ENCODE results near the gene OR52E4.

OR52E4 gene

GRCh38 chr11:5865826-5866225, 14.6 kb upstream of the OR52E4 start:
- TF ChIP-seq USF1 (IDR thresholded peaks at IDR 0.05) (no peak), CEBPB (IDR thresholded peaks at IDR 0.05) (no peak), YY1 (IDR thresholded peaks at IDR 0.05; ENCODE audit: low read depth) (no peak), RAD21 (IDR thresholded peaks at IDR 0.05; ENCODE audit: low read depth) (no peak), TCF12 (IDR thresholded peaks at IDR 0.05; ENCODE audit: low read depth) (no peak), CREB1 (IDR thresholded peaks at IDR 0.05; ENCODE audit: low read depth) (no peak), TEAD4 (IDR thresholded peaks at IDR 0.05) (no peak), MAX (IDR thresholded peaks at IDR 0.05) (no peak), EGR1 (IDR thresholded peaks at IDR 0.05) (no peak), ZBTB7A (IDR thresholded peaks at IDR 0.05; ENCODE audit: low read depth) (no peak)

GRCh38 chr11:5878564-5878963, 1.9 kb upstream of the OR52E4 start:
- TF ChIP-seq USF1 (IDR thresholded peaks at IDR 0.05), result no peak
- TF ChIP-seq RAD21 (IDR thresholded peaks at IDR 0.05; ENCODE audit: low read depth), result no peak
- no peak for TF ChIP-seq MAX (IDR thresholded peaks at IDR 0.05)
- TF ChIP-seq TCF12 (IDR thresholded peaks at IDR 0.05; ENCODE audit: low read depth), result no peak
- no peak for TF ChIP-seq CREB1 (IDR thresholded peaks at IDR 0.05; ENCODE audit: low read depth)
- TF ChIP-seq EGR1 (IDR thresholded peaks at IDR 0.05), result no peak
- TF ChIP-seq EP300 (IDR thresholded peaks at IDR 0.05; ENCODE audit: borderline replicate concordance), result no peak
- TF ChIP-seq TAF1 (IDR thresholded peaks at IDR 0.05; ENCODE audit: low read depth), result no peak
- no peak for TF ChIP-seq ZBTB7A (IDR thresholded peaks at IDR 0.05; ENCODE audit: low read depth)
- TF ChIP-seq NFIC (IDR thresholded peaks at IDR 0.05), result no peak
- TF ChIP-seq CEBPB (IDR thresholded peaks at IDR 0.05), result no peak
- TF ChIP-seq YY1 (IDR thresholded peaks at IDR 0.05; ENCODE audit: low read depth), result no peak
- TF ChIP-seq TEAD4 (IDR thresholded peaks at IDR 0.05), result no peak
- TF ChIP-seq, protein P1, sequence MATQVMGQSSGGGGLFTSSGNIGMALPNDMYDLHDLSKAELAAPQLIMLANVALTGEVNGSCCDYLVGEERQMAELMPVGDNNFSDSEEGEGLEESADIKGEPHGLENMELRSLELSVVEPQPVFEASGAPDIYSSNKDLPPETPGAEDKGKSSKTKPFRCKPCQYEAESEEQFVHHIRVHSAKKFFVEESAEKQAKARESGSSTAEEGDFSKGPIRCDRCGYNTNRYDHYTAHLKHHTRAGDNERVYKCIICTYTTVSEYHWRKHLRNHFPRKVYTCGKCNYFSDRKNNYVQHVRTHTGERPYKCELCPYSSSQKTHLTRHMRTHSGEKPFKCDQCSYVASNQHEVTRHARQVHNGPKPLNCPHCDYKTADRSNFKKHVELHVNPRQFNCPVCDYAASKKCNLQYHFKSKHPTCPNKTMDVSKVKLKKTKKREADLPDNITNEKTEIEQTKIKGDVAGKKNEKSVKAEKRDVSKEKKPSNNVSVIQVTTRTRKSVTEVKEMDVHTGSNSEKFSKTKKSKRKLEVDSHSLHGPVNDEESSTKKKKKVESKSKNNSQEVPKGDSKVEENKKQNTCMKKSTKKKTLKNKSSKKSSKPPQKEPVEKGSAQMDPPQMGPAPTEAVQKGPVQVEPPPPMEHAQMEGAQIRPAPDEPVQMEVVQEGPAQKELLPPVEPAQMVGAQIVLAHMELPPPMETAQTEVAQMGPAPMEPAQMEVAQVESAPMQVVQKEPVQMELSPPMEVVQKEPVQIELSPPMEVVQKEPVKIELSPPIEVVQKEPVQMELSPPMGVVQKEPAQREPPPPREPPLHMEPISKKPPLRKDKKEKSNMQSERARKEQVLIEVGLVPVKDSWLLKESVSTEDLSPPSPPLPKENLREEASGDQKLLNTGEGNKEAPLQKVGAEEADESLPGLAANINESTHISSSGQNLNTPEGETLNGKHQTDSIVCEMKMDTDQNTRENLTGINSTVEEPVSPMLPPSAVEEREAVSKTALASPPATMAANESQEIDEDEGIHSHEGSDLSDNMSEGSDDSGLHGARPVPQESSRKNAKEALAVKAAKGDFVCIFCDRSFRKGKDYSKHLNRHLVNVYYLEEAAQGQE (IDR thresholded peaks at IDR 0.05; ENCODE audit: low read depth), result no peak
- TF ChIP-seq FOXM1 (IDR thresholded peaks at IDR 0.05; ENCODE audit: borderline replicate concordance, low read depth), result no peak

GRCh38 chr11:5881756-5882155, 1.3 kb downstream of the OR52E4 start:
- TF ChIP-seq EP300 (IDR thresholded peaks at IDR 0.05; ENCODE audit: borderline replicate concordance), result no peak
- no peak for TF ChIP-seq USF1 (IDR thresholded peaks at IDR 0.05)
- no peak for TF ChIP-seq CEBPB (IDR thresholded peaks at IDR 0.05)
- TF ChIP-seq, protein P1 (IDR thresholded peaks at IDR 0.05; ENCODE audit: low read depth), result no peak
- TF ChIP-seq YY1 (IDR thresholded peaks at IDR 0.05; ENCODE audit: low read depth), result no peak
- no peak for TF ChIP-seq CREB1 (IDR thresholded peaks at IDR 0.05; ENCODE audit: low read depth)
- TF ChIP-seq TAF1 (IDR thresholded peaks at IDR 0.05; ENCODE audit: low read depth), result no peak
- TF ChIP-seq MAX (IDR thresholded peaks at IDR 0.05), result no peak
- TF ChIP-seq FOXM1 (IDR thresholded peaks at IDR 0.05; ENCODE audit: borderline replicate concordance, low read depth), result no peak
- no peak for TF ChIP-seq TEAD4 (IDR thresholded peaks at IDR 0.05)
- no peak for TF ChIP-seq NFIC (IDR thresholded peaks at IDR 0.05)

DNA sequence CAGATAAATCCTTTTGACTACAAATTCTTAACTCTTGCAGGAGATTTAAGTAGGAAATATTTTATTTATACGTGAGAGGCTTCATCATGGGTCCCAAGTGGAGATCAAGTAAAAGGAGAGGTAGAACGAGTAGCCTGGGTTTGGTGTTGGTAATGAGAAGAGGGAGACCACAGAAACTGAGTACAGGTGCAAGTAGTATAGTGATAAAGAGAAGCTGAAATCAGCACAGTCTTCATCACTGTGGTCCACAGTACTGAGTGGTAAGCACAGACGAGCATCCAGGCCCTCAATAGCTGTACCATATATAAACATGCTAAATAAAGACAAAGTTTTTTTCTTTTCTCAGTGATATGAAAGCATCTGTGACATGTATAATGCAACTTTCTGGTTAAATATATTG, 6.7 kb downstream of the OR52E4 start:
- TF ChIP-seq NFIC (IDR thresholded peaks at IDR 0.05) (no peak), USF1 (IDR thresholded peaks at IDR 0.05) (no peak), CREB1 (IDR thresholded peaks at IDR 0.05; ENCODE audit: low read depth) (no peak), RAD21 (IDR thresholded peaks at IDR 0.05; ENCODE audit: low read depth) (no peak), TEAD4 (IDR thresholded peaks at IDR 0.05) (no peak), CEBPB (IDR thresholded peaks at IDR 0.05) (no peak), TAF1 (IDR thresholded peaks at IDR 0.05; ENCODE audit: low read depth) (no peak), YY1 (IDR thresholded peaks at IDR 0.05; ENCODE audit: low read depth) (no peak), ZBTB7A (IDR thresholded peaks at IDR 0.05; ENCODE audit: low read depth) (no peak), FOXM1 (IDR thresholded peaks at IDR 0.05; ENCODE audit: borderline replicate concordance, low read depth) (no peak), MAX (IDR thresholded peaks at IDR 0.05) (no peak), EP300 (IDR thresholded peaks at IDR 0.05; ENCODE audit: borderline replicate concordance) (no peak), TCF12 (IDR thresholded peaks at IDR 0.05; ENCODE audit: low read depth) (no peak), EGR1 (IDR thresholded peaks at IDR 0.05) (no peak)
- TF ChIP-seq, protein P1 (IDR thresholded peaks at IDR 0.05; ENCODE audit: low read depth), result no peak

All from Ishikawa (cell line).